ENCODE measurements around the gene TCP11.
A peak's percentile ranks its signal among the peaks of the same experiment; 100 is the strongest.

The TCP11 gene

GRCh38 chr6:35141007-35141655 lies at the start of gene TCP11:
TSS of gene TCP11 (minus strand) at chr6:35141339. CDS start at chr6:35140870, 469 bp downstream.
- peak in 4 of 6 experiments; percentile 4 to 32 (median 12) for DNase-seq

DNA sequence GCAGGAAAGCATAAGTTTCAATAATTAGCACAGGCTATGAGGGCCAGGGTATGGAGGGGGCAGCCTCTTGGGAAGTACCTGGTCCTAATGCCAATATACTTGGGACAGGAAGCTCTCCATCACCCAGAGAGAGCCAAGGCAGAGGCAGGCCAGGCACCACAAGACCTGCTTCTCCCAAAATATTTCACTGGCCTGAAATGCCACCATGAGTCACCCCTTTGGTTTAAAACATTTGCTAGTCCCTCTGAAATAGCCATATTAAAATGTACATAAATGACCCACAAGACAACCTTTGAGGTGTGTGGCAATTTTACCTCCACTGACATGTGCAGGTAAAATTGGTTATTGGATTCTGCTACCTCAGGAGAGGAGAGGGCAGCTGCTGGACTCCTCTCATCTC lies 49.2 kb upstream of the TCP11 start:
- no peak for DNase-seq

DNA sequence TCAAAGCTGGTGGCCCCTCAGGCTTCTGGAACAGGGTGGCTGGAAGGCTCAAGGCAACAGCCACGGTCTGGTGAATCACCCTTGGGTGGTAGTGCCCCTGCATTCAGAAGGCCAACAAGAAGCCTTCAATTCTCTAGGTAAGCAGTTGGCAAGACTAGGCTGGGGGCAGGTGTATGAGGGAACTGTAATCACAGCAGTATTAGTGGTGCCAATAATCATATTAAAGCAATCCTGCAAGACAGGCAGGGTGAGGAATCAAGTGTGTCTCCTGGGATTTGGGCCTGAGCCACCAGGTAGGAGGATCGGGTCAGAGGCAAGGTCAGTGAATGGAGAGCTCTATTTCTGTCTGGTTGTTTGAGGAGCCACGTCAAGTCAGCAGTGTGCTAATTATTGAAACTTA lies 47.7 kb upstream of the TCP11 start:
- DNase-seq, result no peak

GRCh38 chr6:35186571-35186970 lies 45.4 kb upstream of the TCP11 start:
- no peak for DNase-seq

DNA sequence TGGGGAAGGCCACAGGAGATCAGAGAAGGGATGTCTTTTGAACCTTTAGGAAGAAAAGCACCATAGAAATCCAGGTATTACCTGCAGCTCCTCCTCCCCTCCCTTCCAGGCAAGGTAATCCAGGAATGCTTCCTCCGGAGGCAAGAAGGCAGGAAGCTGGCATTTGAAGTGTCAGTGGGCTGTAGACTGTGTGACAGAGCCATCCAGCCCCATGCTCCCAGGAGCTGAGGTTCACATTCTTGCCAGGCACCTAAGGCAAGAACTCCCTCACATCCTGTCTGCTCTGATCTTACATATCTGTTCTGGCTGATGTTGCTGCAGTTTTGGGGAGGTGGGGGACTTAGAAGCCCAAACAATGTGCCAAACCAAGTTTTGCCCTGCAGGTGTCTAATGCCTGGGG lies 44.8 kb upstream of the TCP11 start:
- DNase-seq, result no peak

DNA sequence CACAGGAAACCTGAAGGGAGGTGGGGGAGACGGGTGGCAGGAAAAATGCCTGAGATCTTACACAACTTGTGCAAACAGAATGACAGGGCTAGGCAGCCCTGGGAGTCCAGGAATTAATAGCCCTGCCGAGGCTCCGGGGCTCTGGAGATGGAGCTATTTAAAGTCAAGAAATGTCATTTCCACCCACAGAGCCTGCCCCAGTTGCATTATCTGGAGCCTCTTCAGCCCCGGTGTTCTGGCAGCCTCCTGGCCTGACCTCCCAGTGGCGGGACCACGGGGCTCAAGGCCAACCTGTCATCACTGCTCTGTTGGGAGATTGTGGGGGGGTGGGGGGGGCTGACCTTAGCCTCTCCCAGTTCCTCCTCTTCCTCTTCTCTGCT lies 44.2 kb upstream of the TCP11 start:
- no peak for DNase-seq

DNA sequence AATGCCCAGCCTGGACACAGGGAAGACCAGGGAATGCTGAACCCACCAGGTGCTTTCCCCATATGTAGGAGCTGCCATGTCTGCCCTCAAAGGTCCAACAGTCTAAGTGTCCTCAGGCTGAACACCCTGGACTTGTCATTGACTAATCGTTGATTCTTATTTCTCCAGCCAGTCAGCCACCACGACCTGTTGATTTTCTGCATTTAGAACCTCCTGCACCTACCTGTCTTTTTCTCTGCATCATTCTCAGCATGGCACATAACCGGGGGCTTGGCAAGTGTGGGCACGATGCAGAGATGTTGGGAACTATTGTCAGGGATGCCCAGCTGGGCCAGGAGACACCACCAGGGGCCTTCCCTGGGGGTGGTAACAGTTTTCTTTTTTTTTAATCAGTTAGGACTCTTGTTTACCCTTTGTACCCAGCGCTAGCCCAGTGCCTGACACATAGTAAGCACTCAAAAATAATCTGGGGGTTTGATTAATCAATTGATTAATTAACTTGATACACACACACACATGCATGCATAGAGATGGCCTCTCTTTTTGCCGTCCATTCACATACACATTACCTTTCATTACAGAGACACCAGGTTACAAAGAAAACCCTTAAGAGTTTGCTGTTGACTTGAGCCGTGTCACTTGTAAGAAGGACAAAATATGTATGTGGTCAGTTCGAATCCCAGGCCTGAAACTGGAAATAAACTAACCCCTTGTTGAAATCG lies 43.6 kb upstream of the TCP11 start:
- DNase-seq, result no peak

DNA sequence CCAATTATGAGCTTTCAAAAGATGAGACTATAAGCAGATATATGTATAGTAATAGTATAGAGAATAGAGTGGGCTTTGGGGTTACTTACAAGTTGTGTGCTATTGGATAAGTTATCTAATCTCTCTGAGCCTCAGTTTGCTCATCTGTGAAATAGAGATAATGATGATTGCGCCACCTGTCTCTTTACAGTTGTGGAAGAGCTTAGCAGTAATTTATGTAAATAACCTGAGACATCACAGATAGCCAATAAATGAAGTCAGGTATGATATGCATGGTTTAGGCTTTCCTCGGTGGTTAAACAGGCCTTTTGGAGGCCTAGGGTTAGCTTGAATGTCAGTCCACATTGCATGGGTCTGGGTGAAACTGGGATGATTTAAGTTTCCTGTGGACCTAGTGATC lies 42.8 kb upstream of the TCP11 start:
- no peak for DNase-seq

- no peak for DNase-seq
These were observed 42.1 kb upstream of the TCP11 start for GRCh38 chr6:35183281-35183680.

- DNase-seq, result no peak
These were observed 40.9 kb upstream of the TCP11 start for GRCh38 chr6:35181933-35182612.

DNA sequence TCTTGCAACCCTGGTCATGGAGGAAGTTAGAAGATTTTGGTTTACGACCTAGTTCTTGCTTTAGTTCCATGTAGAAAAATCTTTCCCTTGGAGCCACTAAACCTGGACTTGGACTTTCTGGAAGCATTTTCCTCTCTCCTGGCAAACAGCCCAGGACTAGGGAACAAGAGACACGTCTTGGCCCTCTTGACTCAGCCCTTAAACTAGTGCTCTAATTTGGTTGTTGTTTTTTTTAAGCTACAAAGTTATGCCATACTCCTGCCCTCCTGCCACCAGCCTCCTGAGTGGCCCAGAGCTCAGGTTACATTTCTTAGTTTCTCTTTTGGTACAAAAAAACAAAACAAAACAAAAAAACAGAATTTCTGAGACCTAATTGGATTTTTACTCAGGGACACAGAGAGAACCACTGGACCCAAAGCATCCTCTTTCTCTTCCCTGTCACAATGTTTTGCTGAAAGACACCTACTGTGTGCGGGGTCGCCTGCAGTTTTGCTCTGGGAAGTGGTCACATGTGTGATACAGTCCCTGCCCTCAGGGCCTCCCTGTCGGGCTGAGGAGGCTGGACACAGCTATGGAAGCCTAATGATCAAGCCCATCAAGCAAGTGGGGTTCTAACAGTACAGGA lies 40.3 kb upstream of the TCP11 start:
- no peak for DNase-seq

- DNase-seq, result no peak
These were observed 38.9 kb upstream of the TCP11 start for GRCh38 chr6:35179901-35180535.

DNA sequence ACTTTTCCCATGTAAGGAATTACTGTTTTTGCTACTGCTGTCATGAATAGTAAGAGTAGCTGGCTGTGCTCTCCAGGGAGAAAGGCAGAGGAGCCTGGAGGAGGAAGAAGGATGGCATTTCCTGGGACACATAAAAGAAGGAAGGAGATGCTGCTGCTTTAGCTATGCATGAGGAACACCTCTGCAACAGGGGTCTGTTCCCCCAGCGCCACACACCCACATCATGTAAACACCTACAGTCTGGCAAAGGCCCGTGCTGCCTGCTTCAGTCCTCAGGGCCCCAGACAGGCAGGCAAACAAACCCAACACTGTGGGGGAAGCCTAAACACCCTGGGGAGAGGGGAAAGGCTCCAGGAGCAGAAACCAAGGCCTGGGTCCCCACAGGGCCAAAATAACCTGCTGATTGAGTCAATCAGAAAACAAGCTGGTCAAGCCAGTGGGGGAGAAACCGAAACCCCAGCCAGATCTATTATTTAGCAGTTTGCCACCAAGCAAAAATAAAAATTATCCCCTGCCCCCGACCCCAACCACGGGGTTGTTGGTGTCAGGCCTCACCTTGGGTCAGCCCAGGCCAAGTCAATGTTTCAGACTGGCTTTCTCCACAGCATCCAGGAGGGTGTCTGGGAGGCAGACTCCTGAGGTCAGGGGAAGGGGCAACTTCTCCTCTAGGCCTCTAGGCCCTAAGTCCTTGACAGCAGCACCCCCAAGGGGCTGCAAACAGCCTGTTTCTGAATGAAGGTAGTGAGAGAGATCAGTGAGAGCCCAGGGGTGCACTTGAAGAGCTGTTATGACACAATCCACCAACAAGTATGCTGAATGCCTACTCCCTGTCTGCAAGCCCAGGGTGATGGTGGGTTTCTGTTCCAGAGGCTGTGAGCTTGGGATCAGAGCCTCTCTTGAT lies 38.0 kb upstream of the TCP11 start:
- DNase-seq, result no peak

- no peak for DNase-seq
These were observed 36.9 kb upstream of the TCP11 start for GRCh38 chr6:35178012-35178411.

GRCh38 chr6:35177596-35177995 lies 36.5 kb upstream of the TCP11 start:
- DNase-seq, result no peak

- DNase-seq, result no peak
These were observed 36.0 kb upstream of the TCP11 start for GRCh38 chr6:35177157-35177556.

- no peak for DNase-seq
These were observed 35.3 kb upstream of the TCP11 start for GRCh38 chr6:35176301-35177024.

DNA sequence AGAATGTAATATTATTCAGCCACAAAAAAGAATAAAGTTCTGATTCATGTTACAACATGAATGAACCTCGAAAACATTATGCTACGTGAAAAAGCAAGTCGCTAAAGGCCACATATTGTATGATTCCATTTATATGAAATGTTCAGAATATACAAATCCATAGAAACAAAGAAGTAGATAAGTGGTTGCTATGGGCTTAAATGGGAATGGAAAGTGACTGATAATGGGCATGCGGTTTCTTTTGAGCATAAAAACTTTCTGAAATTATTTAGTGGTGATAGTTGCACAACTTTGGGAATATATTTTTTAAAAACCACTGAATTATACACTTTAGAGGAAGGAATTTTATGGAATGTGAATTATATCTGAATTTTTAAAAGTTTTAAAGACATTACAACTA lies 33.4 kb upstream of the TCP11 start:
- DNase-seq, result no peak

- DNase-seq, result no peak
These were observed 32.9 kb upstream of the TCP11 start for GRCh38 chr6:35174088-35174434.

DNA sequence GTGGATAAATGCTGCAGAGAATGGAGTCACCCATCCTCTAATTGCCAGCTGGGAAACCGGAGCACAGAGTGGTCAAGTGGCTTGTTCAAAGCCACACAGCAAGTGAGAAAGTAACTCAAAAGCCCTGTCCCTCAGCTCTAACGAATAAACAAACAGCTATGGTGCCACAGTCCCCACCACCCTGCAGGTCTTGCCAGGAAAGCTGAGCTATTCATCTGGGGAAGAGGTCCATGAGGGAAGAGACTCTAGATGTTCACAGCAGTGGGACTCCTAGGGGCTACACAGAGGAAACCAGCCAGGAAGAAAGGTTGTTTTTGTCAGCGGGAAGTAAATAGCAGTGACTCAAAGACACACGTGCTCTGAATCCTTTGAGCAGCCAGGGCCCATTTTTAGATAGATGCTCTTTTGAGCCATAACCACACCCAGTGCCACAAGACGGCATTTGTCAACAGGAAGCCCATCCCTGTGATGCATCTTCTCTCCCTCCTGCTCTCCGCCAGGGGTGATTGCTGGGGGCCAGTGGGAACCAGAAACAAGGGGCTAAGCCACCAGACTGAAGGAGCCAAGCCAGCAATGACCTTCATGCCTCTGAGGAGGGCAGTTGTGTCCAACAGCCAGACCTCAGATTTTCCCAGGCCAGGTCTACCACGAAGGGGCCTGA lies 32.4 kb upstream of the TCP11 start:
- DNase-seq, result no peak

GRCh38 chr6:35173044-35173426 lies 31.9 kb upstream of the TCP11 start:
- no peak for DNase-seq
